Measurements from ENCODE around the gene GNG13.

The GNG13 gene

DNA sequence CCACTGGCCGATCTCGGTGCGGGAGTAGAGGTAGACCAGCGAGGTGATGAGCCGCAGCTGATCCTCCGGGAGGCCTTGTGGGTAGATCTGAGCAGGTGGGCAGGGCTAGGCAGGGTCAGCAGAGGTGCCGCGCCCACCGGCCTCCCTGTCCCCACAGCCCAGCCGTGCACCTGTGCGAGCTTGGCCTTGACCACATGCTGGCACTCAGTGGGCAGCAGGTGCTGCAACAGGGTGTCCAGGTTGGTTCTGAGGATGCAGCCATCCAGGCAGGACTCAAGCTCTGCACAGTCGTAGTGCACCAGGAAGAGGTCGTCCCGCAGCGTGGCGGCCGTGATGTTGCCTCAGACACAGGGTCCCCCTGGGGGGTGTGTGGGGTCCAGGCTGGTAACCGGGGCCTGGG is 27.6 kb downstream of the GNG13 start:
- Mint-ChIP-seq H3K4me3 (no peak overlapping the region), H3K36me3 (ENCODE audit: insufficient read depth) (peaks cover 2% of the 10 kb centered on the region), H3K27ac (ENCODE audit: low read depth) (no peak overlapping the region), H3K4me1 (no peaks in the 10 kb centered on the region), H3K9me3 (no peaks in the 10 kb centered on the region), H3K27me3 (no peaks in the 10 kb centered on the region)
- DNase-seq (ENCODE audit: low spot score in 2 of 2) (no peak), ATAC-seq (replicated peaks; ENCODE audit: extremely low read depth, poor library complexity, severe bottlenecking) (no peak)

DNA sequence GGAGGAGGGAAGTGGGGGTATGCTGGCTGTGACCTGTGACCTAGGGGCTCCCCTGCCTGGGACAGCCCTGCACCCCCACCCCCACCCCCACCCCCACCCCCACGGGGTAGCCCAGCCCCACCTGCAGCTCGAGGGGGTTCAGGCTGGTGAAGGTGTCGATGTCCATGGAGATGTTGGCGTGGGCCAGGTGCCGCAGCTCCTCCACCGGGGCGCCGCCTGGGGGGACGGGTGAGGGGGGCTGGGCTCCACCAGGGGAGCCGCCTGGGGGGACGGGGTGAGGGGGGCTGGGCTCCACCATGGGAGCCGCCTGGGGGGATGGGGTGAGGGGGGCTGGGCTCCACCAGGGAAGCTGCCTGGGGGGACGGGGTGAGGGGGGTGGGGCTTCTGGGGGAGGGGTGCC is 30.1 kb downstream of the GNG13 start:
- Mint-ChIP-seq H3K9me3 (no peaks in the 10 kb centered on the region), H3K4me3 (no peak overlapping the region), H3K27me3 (no peaks in the 10 kb centered on the region), H3K27ac (ENCODE audit: low read depth) (no peak overlapping the region), H3K4me1 (no peaks in the 10 kb centered on the region), H3K36me3 (ENCODE audit: insufficient read depth) (no peaks in the 10 kb centered on the region)
- ATAC-seq (replicated peaks; ENCODE audit: extremely low read depth, poor library complexity, severe bottlenecking), result no peak
- DNase-seq (ENCODE audit: low spot score in 2 of 2), result no peak

DNA sequence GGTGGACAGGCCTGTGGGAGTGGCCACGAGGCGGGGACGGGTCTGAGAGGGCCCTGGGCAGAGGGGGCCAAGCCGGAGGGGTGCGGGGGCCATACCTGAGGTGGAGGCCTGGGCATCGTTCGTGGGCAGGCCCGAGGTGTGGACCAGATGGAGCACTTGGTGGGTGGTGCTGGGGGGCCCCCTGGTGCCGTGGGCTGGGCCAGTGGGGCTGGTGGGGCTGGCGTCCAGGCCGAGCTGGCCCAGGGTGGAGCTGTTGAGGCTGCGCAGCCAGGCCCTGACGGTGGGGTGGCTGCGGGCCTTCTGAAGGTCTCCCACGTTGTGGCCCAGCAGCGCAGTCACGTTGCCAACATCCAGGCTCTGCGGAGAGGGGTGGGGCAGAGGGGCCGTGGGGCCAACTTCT is 30.6 kb downstream of the GNG13 start:
- no peaks in the 10 kb centered on the region for H3K4me1 Mint-ChIP-seq
- no peaks in the 10 kb centered on the region for H3K9me3 Mint-ChIP-seq
- no peak overlapping the region for H3K4me3 Mint-ChIP-seq
- no peak for ATAC-seq (replicated peaks; ENCODE audit: extremely low read depth, poor library complexity, severe bottlenecking)
- DNase-seq (ENCODE audit: low spot score in 2 of 2), result no peak
- H3K27ac Mint-ChIP-seq (ENCODE audit: low read depth), result no peak overlapping the region
- no peaks in the 10 kb centered on the region for H3K27me3 Mint-ChIP-seq
- H3K36me3 Mint-ChIP-seq (ENCODE audit: insufficient read depth), result no peaks in the 10 kb centered on the region

DNA sequence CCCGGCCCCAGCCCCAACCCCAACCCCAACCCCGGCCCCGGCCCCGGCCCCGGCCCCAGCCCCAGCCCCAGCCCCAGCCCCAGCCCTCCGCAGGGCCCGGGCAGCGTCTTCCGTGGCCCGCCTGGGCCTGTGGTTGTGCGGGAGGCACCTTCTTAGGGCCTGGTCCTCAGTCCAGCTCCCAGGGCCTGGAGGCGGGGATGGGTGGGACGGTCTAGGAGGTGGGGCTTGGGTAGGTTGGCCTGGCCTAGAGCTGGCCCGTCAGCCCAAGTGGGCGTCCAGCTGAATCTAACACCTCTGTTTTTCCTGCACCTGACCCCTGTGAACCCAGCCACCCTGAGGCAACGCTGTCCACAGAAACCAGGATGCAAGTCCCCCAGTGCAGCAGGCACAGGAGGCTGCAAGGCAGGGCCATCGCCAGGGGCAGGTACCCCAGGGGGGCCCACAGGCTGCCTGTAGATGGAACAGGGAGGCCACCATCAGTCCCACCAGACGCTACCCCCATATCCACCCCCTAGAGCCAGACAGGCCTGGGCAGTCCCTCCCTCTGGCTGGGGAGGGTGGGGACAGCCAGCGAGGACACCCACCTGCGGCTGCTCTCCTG is 31.2 kb downstream of the GNG13 start:
- no peaks in the 10 kb centered on the region for H3K9me3 Mint-ChIP-seq
- no peak for DNase-seq (ENCODE audit: low spot score in 2 of 2)
- H3K4me3 Mint-ChIP-seq, result no peak overlapping the region
- no peak overlapping the region for H3K27ac Mint-ChIP-seq (ENCODE audit: low read depth)
- ATAC-seq (replicated peaks; ENCODE audit: extremely low read depth, poor library complexity, severe bottlenecking), result no peak
- no peaks in the 10 kb centered on the region for H3K36me3 Mint-ChIP-seq (ENCODE audit: insufficient read depth)
- no peaks in the 10 kb centered on the region for H3K4me1 Mint-ChIP-seq
- no peaks in the 10 kb centered on the region for H3K27me3 Mint-ChIP-seq

DNA sequence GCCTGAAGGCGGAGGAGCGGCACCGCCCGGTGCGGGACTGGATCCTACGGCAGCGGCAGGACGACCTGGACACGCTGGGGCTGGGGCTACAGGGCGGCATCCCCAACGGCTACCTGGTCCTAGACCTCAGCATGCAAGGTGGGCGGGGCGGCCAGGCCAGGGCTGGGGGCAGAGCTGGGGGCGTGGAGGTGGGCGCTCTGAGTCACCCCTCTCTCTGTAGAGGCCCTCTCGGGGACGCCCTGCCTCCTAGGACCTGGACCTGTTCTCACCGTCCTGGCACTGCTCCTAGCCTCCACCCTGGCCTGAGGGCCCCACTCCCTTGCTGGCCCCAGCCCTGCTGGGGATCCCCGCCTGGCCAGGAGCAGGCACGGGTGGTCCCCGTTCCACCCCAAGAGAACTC is 32.1 kb downstream of the GNG13 start:
- ATAC-seq (replicated peaks; ENCODE audit: extremely low read depth, poor library complexity, severe bottlenecking), result no peak

DNA sequence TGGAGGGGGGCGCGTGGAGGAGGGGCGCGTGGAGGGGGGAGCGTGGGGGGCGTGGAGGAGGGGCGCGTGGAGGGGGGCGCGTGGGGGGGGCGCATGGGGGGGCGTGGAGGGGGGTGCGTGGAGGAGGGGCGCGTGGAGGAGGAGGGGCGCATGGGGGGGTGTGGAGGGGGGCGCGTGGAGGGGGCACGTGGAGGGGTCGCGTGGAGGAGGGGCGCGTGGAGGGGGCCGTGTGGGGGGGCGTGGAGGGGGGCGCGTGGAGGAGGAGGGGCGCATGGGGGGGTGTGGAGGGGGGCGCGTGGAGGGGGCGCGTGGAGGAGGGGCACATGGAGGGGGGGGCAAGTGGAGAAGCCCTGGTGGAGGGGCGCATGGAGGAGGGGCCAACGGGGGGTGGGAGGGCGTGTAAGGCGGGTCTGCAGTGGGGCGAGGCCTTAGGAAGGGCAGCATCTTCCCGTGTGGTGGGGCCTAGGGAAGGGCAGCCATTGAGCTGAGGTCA is 32.7 kb downstream of the GNG13 start:
- ATAC-seq (replicated peaks; ENCODE audit: extremely low read depth, poor library complexity, severe bottlenecking), result no peak
- Mint-ChIP-seq H3K36me3 (ENCODE audit: insufficient read depth) (peaks cover 2% of the 10 kb centered on the region), H3K4me3 (no peak overlapping the region), H3K4me1 (no peaks in the 10 kb centered on the region), H3K27me3 (no peaks in the 10 kb centered on the region), H3K9me3 (no peaks in the 10 kb centered on the region), H3K27ac (ENCODE audit: low read depth) (no peak overlapping the region)
- DNase-seq (ENCODE audit: low spot score in 2 of 2), result no peak

More for the DNA sequence above, 32.1 kb downstream of the GNG13 start:
- Mint-ChIP-seq H3K4me1 (no peaks in the 10 kb centered on the region), H3K27me3 (no peaks in the 10 kb centered on the region), H3K36me3 (ENCODE audit: insufficient read depth) (peaks cover 2% of the 10 kb centered on the region), H3K4me3 (no peak overlapping the region), H3K27ac (ENCODE audit: low read depth) (no peak overlapping the region), H3K9me3 (no peaks in the 10 kb centered on the region)
- no peak for DNase-seq (ENCODE audit: low spot score in 2 of 2)

DNA sequence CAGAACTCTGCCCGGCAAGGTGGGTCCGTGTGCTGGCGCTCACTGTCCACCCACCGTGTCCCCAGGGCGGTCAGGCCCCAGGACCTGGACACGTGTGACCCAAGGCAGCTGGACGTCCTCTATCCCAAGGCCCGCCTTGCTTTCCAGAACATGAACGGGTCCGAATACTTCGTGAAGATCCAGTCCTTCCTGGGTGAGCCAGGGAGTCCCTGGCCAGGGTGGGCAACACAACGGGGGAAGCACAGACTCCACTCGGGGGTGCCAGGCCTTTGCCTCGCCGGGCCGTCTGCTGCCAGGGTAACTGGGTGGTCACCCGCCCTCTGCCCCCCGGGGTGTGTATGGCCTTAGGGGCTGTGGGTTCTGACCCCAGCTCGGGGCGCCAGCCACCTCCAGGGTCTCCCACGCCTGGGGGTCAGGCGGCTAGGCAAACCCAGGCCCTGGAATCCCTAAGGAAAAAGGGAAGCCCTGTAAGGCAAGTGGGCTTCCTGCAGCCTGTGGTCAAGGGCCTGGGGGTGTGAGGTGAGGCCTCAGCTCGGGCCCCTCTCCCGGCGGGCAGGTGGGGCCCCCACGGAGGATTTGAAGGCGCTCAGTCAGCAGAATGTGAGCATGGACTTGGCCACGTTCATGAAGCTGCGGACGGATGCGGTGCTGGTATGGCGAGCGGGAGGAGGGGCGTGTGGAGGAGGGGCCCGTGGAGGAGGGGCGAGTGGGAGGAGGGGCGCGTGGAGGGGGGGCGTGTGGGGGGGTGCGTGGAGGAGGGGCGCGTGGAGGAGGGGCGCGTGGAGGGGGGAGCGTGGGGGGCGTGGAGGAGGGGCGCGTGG is 33.5 kb downstream of the GNG13 start:
- H3K27me3 Mint-ChIP-seq, result no peaks in the 10 kb centered on the region
- H3K9me3 Mint-ChIP-seq, result no peaks in the 10 kb centered on the region
- no peak for ATAC-seq (replicated peaks; ENCODE audit: extremely low read depth, poor library complexity, severe bottlenecking)

DNA sequence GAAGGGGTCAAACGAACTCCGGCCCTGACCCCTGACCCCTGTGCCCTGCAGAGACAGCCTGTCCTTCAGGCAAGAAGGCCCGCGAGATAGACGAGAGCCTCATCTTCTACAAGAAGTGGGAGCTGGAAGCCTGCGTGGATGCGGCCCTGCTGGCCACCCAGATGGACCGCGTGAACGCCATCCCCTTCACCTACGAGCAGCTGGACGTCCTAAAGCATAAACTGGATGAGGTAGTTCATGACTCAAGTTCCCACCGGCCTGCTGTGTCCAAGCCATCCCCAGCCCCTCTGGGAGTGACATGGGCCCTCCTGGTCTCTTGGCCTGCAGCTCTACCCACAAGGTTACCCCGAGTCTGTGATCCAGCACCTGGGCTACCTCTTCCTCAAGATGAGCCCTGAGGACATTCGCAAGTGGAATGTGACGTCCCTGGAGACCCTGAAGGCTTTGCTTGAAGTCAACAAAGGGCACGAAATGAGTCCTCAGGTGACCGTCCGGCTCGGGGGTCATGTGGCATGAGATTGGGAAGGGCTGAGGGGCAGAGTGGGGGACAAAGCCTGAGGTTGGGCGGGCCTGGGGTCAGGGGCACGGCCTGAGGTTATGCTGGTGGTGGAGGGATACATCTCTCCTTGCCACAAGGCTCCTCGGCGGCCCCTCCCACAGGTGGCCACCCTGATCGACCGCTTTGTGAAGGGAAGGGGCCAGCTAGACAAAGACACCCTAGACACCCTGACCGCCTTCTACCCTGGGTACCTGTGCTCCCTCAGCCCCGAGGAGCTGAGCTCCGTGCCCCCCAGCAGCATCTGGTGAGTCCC is 34.3 kb downstream of the GNG13 start:
- H3K4me1 Mint-ChIP-seq, result no peaks in the 10 kb centered on the region
- no peaks in the 10 kb centered on the region for H3K27me3 Mint-ChIP-seq
- no peak for ATAC-seq (replicated peaks; ENCODE audit: extremely low read depth, poor library complexity, severe bottlenecking)
- H3K4me3 Mint-ChIP-seq, result no peak overlapping the region
- DNase-seq (ENCODE audit: low spot score in 2 of 2), result no peak
- no peak overlapping the region for H3K27ac Mint-ChIP-seq (ENCODE audit: low read depth)
- peaks cover 2% of the 10 kb centered on the region for H3K36me3 Mint-ChIP-seq (ENCODE audit: insufficient read depth)
- no peaks in the 10 kb centered on the region for H3K9me3 Mint-ChIP-seq

More for the DNA sequence above, 33.5 kb downstream of the GNG13 start:
- no peak for DNase-seq (ENCODE audit: low spot score in 2 of 2)
- H3K4me3 Mint-ChIP-seq, result no peak overlapping the region
- H3K36me3 Mint-ChIP-seq (ENCODE audit: insufficient read depth), result peaks cover 2% of the 10 kb centered on the region
- H3K4me1 Mint-ChIP-seq, result no peaks in the 10 kb centered on the region
- no peak overlapping the region for H3K27ac Mint-ChIP-seq (ENCODE audit: low read depth)

DNA sequence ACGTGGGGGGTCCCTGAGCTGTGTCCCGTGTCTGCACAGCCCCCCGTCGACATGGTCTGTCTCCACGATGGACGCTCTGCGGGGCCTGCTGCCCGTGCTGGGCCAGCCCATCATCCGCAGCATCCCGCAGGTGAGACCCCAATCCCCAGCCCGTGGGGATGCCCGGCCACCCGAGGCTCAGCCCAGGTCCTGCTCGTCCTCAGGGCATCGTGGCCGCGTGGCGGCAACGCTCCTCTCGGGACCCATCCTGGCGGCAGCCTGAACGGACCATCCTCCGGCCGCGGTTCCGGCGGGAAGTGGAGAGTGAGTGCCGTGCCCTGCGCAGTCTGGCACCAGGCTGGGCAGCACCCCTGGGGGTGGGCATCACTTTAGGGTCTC is 35.1 kb downstream of the GNG13 start:
- Mint-ChIP-seq H3K4me3 (no peak overlapping the region), H3K27ac (ENCODE audit: low read depth) (no peak overlapping the region), H3K4me1 (no peaks in the 10 kb centered on the region), H3K9me3 (no peaks in the 10 kb centered on the region), H3K36me3 (ENCODE audit: insufficient read depth) (peaks cover 2% of the 10 kb centered on the region), H3K27me3 (no peaks in the 10 kb centered on the region)
- ATAC-seq (replicated peaks; ENCODE audit: extremely low read depth, poor library complexity, severe bottlenecking) (no peak), DNase-seq (ENCODE audit: low spot score in 2 of 2) (no peak)

DNA sequence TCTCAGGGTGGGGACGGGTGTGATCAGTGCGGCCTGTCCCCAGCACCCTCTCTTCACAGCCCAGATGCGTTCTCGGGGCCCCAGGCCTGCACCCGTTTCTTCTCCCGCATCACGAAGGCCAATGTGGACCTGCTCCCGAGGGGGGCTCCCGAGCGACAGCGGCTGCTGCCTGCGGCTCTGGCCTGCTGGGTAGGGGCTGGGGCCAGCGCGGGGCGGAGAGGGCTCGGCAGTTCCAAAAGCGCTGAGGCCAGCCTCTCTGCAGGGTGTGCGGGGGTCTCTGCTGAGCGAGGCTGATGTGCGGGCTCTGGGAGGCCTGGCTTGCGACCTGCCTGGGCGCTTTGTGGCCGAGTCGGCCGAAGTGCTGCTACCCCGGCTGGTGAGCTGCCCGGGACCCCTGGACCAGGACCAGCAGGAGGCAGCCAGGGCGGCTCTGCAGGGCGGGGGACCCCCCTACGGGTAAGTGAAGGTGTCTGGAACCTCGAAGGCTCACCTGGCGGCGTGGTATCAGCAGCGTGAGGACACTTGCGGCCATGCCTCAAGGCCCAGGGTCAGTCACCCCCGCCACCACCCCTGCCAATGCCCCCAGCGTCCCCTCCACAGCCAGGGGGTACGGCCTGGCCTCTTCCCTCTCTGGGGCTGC is 35.6 kb downstream of the GNG13 start:
- no peak for DNase-seq (ENCODE audit: low spot score in 2 of 2)
- no peak overlapping the region for H3K27ac Mint-ChIP-seq (ENCODE audit: low read depth)
- ATAC-seq (replicated peaks; ENCODE audit: extremely low read depth, poor library complexity, severe bottlenecking), result no peak
- peaks cover 2% of the 10 kb centered on the region for H3K36me3 Mint-ChIP-seq (ENCODE audit: insufficient read depth)
- H3K4me3 Mint-ChIP-seq, result no peak overlapping the region
- H3K9me3 Mint-ChIP-seq, result no peaks in the 10 kb centered on the region
- H3K4me1 Mint-ChIP-seq, result no peaks in the 10 kb centered on the region
- no peaks in the 10 kb centered on the region for H3K27me3 Mint-ChIP-seq

DNA sequence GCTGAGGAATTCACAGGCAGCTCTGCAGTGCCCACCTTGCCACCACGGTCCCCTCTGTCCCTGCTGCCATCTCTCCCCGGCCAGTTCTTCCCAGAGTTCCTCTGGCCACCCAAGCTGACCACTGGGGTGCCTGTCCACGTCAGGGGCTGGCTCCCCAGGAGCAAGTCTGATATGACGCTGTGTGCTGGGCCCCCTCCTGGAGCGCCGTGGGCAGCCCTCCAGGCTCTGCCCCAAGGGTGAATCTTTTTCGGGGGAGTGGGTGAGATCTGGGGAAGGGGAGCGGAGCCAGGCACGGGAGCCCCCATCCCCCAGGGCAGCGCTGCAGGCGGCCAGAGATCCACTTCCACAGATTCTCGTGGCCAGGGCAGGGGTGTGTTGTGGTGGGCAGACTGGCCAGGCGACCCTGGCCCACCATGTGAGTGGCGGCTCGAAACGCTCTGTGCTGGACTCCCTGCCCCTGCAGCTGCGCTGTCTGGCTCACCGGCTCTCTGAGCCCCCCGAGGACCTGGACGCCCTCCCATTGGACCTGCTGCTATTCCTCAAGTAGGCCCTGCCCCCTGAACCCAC is 36.3 kb downstream of the GNG13 start:
- Mint-ChIP-seq H3K9me3 (no peaks in the 10 kb centered on the region), H3K4me1 (no peaks in the 10 kb centered on the region), H3K4me3 (no peak overlapping the region), H3K36me3 (ENCODE audit: insufficient read depth) (peaks cover 2% of the 10 kb centered on the region), H3K27ac (ENCODE audit: low read depth) (no peak overlapping the region), H3K27me3 (no peaks in the 10 kb centered on the region)
- no peak for DNase-seq (ENCODE audit: low spot score in 2 of 2)
- no peak for ATAC-seq (replicated peaks; ENCODE audit: extremely low read depth, poor library complexity, severe bottlenecking)
